OCI-LY3 (cell line): ENCODE measurements around the gene LEPROT.

ENCODE experiments used
- H2AFZ ChIP-seq: fragments of 200-600, 300-600 bp; shearing (Covaris generic); 2 replicates; pipeline ENCODE4 v1.6.0; 2014; ENCODE audit warnings: antibody characterized with exemption, low read depth, low read length
- H3K27ac ChIP-seq: fragments of 200-600, 300-600 bp; sonication (generic); 2 replicates; pipeline ENCODE4 v1.5.1; 2014; ENCODE audit warnings: mild to moderate bottlenecking, low read length, moderate library complexity, mixed read lengths
- H3K27me3 ChIP-seq: fragments of 200-600, 300-600 bp; sonication (generic); 2 replicates; pipeline ENCODE4 v1.6.1; 2014; ENCODE audit warnings: low read depth, low read length, mixed read lengths
- H3K36me3 ChIP-seq: fragments of 200-600, 300-600 bp; sonication (generic); replicated peaks from 2 replicates; pipeline ENCODE3; 2014; ENCODE audit warnings: low read depth, low read length, mixed read lengths
- H3K4me1 ChIP-seq: fragments of 300-600, 200-600 bp; sonication (generic); 2 replicates; pipeline ENCODE4 v1.6.1; 2014; ENCODE audit warnings: low read length, mixed read lengths
- H3K4me2 ChIP-seq: fragments of 200-600, 300-600 bp; sonication (generic); 2 replicates; pipeline ENCODE4 v1.6.1; 2014; ENCODE audit warnings: low read length, mixed read lengths
- H3K4me3 ChIP-seq: fragments of 300-600, 200-600 bp; sonication (generic); 2 replicates; pipeline ENCODE4 v1.5.1; 2014; ENCODE audit warnings: antibody characterized with exemption, mild to moderate bottlenecking, low read length, moderate library complexity
- H3K79me2 ChIP-seq: fragments of 300-600, 200-600 bp; shearing (Covaris generic); 2 replicates; pipeline ENCODE4 v1.6.1; 2014; ENCODE audit warnings: mild to moderate bottlenecking, low read length, mixed read lengths
- H3K9ac ChIP-seq: fragments of 300-600, 200-600 bp; shearing (Covaris generic); 2 replicates; pipeline ENCODE4 v1.6.0; 2014; ENCODE audit warnings: mild to moderate bottlenecking, low read length, moderate library complexity
- H3K9me3 ChIP-seq: fragments of 200-600, 300-600 bp; shearing (Covaris generic); 2 replicates; pipeline ENCODE4 v1.6.1; 2014; ENCODE audit warnings: low read length, mixed read lengths; ENCODE audit not compliant: insufficient read depth
- H4K20me1 ChIP-seq: fragments of 200-600, 300-600 bp; sonication (generic); 2 replicates; pipeline ENCODE4 v1.6.1; 2016; ENCODE audit warnings: low read length, mixed read lengths; ENCODE audit not compliant: insufficient read depth
- CTCF ChIP-seq: fragments of 200-600, 300-600 bp; sonication (generic); IDR thresholded peaks from 2 replicates; pipeline ENCODE4 v1.5.1; 2014; ENCODE audit warnings: antibody characterized with exemption, low read length, low read depth
- EZH2phosphoT487 ChIP-seq: fragments of 200-600 bp; shearing (Covaris generic); IDR thresholded peaks from 2 replicates; pipeline ENCODE4 v1.6.1; 2018; ENCODE audit warnings: antibody characterized with exemption, mixed run types, low read depth

The LEPROT gene

GRCh38 chr1:65412256-65412983, 8.0 kb upstream of the LEPROT start:
- H3K4me2 ChIP-seq: no peak overlapping the region
- no peaks in the 10 kb centered on the region for H3K4me1 ChIP-seq
- H3K27me3 ChIP-seq: no peaks in the 10 kb centered on the region
- no peaks in the 10 kb centered on the region for H3K79me2 ChIP-seq
- H3K27ac ChIP-seq: no peak overlapping the region
- no peak overlapping the region for H2AFZ ChIP-seq
- no peaks in the 10 kb centered on the region for H3K36me3 ChIP-seq
- no peak overlapping the region for H3K9ac ChIP-seq
- no peak for TF ChIP-seq EZH2phosphoT487
- no peak for TF ChIP-seq CTCF
- H3K4me3 ChIP-seq: no peak overlapping the region
- H4K20me1 ChIP-seq: no peaks in the 10 kb centered on the region
- H3K9me3 ChIP-seq: no peaks in the 10 kb centered on the region

GRCh38 chr1:65412984-65413375, 7.5 kb upstream of the LEPROT start:
- Histone ChIP-seq H2AFZ (no peak overlapping the region), H3K4me1 (no peaks in the 10 kb centered on the region), H3K9ac (no peak overlapping the region), H3K27ac (no peak overlapping the region), H3K9me3 (no peaks in the 10 kb centered on the region), H4K20me1 (no peaks in the 10 kb centered on the region), H3K79me2 (no peaks in the 10 kb centered on the region), H3K4me2 (no peak overlapping the region), H3K4me3 (no peak overlapping the region), H3K36me3 (no peaks in the 10 kb centered on the region), H3K27me3 (no peaks in the 10 kb centered on the region)
- TF ChIP-seq CTCF (no peak), EZH2phosphoT487 (no peak)

GRCh38 chr1:65414538-65414937, 5.9 kb upstream of the LEPROT start:
- no peaks in the 10 kb centered on the region for H3K27me3 ChIP-seq
- H3K9ac ChIP-seq: no peak overlapping the region
- no peak overlapping the region for H2AFZ ChIP-seq
- no peaks in the 10 kb centered on the region for H3K79me2 ChIP-seq
- no peaks in the 10 kb centered on the region for H3K9me3 ChIP-seq
- no peak for TF ChIP-seq EZH2phosphoT487
- TF ChIP-seq CTCF: no peak
- H4K20me1 ChIP-seq: no peaks in the 10 kb centered on the region
- H3K27ac ChIP-seq: no peak overlapping the region
- no peak overlapping the region for H3K4me3 ChIP-seq
- no peaks in the 10 kb centered on the region for H3K36me3 ChIP-seq
- no peak overlapping the region for H3K4me2 ChIP-seq
- H3K4me1 ChIP-seq: peaks cover 8% of the 10 kb centered on the region

GRCh38 chr1:65416767-65417166, 3.7 kb upstream of the LEPROT start:
- Histone ChIP-seq H3K79me2 (peaks cover 11% of the 10 kb centered on the region), H3K27ac (no peak overlapping the region), H3K4me2 (no peak overlapping the region), H3K4me3 (no peak overlapping the region), H3K4me1 (peaks cover 11% of the 10 kb centered on the region), H3K9me3 (no peaks in the 10 kb centered on the region), H3K27me3 (no peaks in the 10 kb centered on the region), H3K36me3 (no peaks in the 10 kb centered on the region), H4K20me1 (no peaks in the 10 kb centered on the region), H2AFZ (no peak overlapping the region), H3K9ac (no peak overlapping the region)
- TF ChIP-seq EZH2phosphoT487 (no peak), CTCF (no peak)
